Colonic mucosa (tissue), 4 donors: ENCODE results near the gene PLXNB3. TPM values are rescaled to one million over a fixed set of nuclear protein-coding genes. Genes with fewer than 3 reads are reported as not detected.

ENCODE experiments used
- DNase-seq: peaks from one replicate; pipeline ENCODE4 v3.0.0-alpha.2; 2020
- H3K27ac ChIP-seq: fragments of 200-600 bp; one replicate; pipeline ENCODE4 v1.8.0; 2021
- H3K27me3 ChIP-seq: fragments of 200-600 bp; one replicate; pipeline ENCODE4 v1.8.0; 2021
- H3K36me3 ChIP-seq: fragments of 200-600 bp; one replicate; pipeline ENCODE4 v1.8.0; 2021
- H3K4me1 ChIP-seq: fragments of 200-600 bp; one replicate; pipeline ENCODE4 v1.8.0; 2021; ENCODE audit warnings: mild to moderate bottlenecking
- H3K4me3 ChIP-seq: fragments of 200-600 bp; one replicate; pipeline ENCODE4 v1.8.0; 2021
- H3K9ac ChIP-seq, 2 donors: one replicate each; pipeline ENCODE4 v1.7.0; 2013; ENCODE audit warnings: control low read depth in 2 of 2, low read depth in 2 of 2, low read length in 2 of 2
- H3K9me3 ChIP-seq: fragments of 200-600 bp; one replicate; pipeline ENCODE4 v1.8.0; 2021
- CTCF ChIP-seq: fragments of 200-600 bp; IDR thresholded peaks from one replicate; pipeline ENCODE4 v1.8.0; 2022; ENCODE audit warnings: antibody characterized with exemption, mild to moderate bottlenecking
- intact Hi-C: fragments of 100-400 bp; cut with DNase I; formaldehyde crosslinking; loops from one replicate; pipeline ENCODE4 v1.14.1; 2022
- total RNA-seq, 2 donors: library from RNA; stranded (reverse); fragmentation: NEBNext Ultra II Directional in 1 of 2; extraction: Animal tissue kit (Norgen Biotek cat#: 25700) in 1 of 2; gene quantifications; one replicate each; pipeline ENCODE4 v1.2.1, GENCODE V29; 2021
- donor health status: healthy.
- donor health status: DM: no; HTN: no; CAD: no.
- donor health status: DM: no; HTN: no; CAD: no.

The PLXNB3 gene
- total RNA-seq, 2 donors from 2014 or later: 0.57 to 3.7 TPM

- TF ChIP-seq CTCF: no peak
- H3K27me3 ChIP-seq: no peaks in the 10 kb centered on the region
- no peaks in the 10 kb centered on the region for H3K4me1 ChIP-seq
- H3K36me3 ChIP-seq: no peaks in the 10 kb centered on the region
- H3K4me3 ChIP-seq: no peak overlapping the region
- no peak overlapping the region for H3K9ac ChIP-seq
- no peak for DNase-seq
- no peaks in the 10 kb centered on the region for H3K9me3 ChIP-seq
- H3K27ac ChIP-seq: no peak overlapping the region
- intact Hi-C loops: no loop called here
Observed at GRCh38 chrX:153804621-153805020, 40.6 kb downstream of the PLXNB3 start.

- H3K4me3 ChIP-seq: no peak overlapping the region
- H3K9me3 ChIP-seq: no peaks in the 10 kb centered on the region
- no peaks in the 10 kb centered on the region for H3K36me3 ChIP-seq
- H3K27me3 ChIP-seq: no peaks in the 10 kb centered on the region
- H3K27ac ChIP-seq: no peak overlapping the region
- TF ChIP-seq CTCF: no peak
- no peak for DNase-seq
- H3K9ac ChIP-seq: no peak overlapping the region
- intact Hi-C loops: no loop called here
- H3K4me1 ChIP-seq: no peaks in the 10 kb centered on the region
Observed at GRCh38 chrX:153805436-153805835, 41.4 kb downstream of the PLXNB3 start.

- intact Hi-C loops: no loop called here
- no peak for DNase-seq
- no peak overlapping the region for H3K9ac ChIP-seq
- H3K4me3 ChIP-seq: no peak overlapping the region
- H3K9me3 ChIP-seq: no peaks in the 10 kb centered on the region
- no peaks in the 10 kb centered on the region for H3K4me1 ChIP-seq
- TF ChIP-seq CTCF: no peak
- H3K36me3 ChIP-seq: no peaks in the 10 kb centered on the region
- H3K27me3 ChIP-seq: no peaks in the 10 kb centered on the region
- H3K27ac ChIP-seq: no peak overlapping the region
Observed at GRCh38 chrX:153806999-153807575, 43.0 kb downstream of the PLXNB3 start.

- intact Hi-C loops: no loop called here
- no peak for DNase-seq
Observed at GRCh38 chrX:153807976-153808375, 43.9 kb downstream of the PLXNB3 start.

GRCh38 chrX:153812220-153812619 is 48.2 kb downstream of the PLXNB3 start:
- Histone ChIP-seq H3K27me3 (no peaks in the 10 kb centered on the region), H3K4me1 (no peaks in the 10 kb centered on the region), H3K9ac (no peak overlapping the region), H3K36me3 (no peaks in the 10 kb centered on the region), H3K9me3 (no peaks in the 10 kb centered on the region), H3K4me3 (no peak overlapping the region), H3K27ac (no peak overlapping the region)
- no peak for TF ChIP-seq CTCF
- intact Hi-C loops: no loop called here
- DNase-seq: no peak

More at GRCh38 chrX:153807976-153808375, 43.9 kb downstream of the PLXNB3 start:
- TF ChIP-seq CTCF: no peak
- H3K27me3 ChIP-seq: no peaks in the 10 kb centered on the region
- no peaks in the 10 kb centered on the region for H3K36me3 ChIP-seq
- H3K9ac ChIP-seq: no peak overlapping the region
- no peaks in the 10 kb centered on the region for H3K4me1 ChIP-seq
- no peaks in the 10 kb centered on the region for H3K9me3 ChIP-seq
- H3K4me3 ChIP-seq: no peak overlapping the region
- H3K27ac ChIP-seq: no peak overlapping the region
